HK-2 (cell line): ENCODE measurements around the gene SPRR1A.
"Not testable (repeated sequence)": the region's sequence is repeated elsewhere in the genome, so short reads cannot be mapped to it uniquely, and the experiment has no call there.

Experiments
- DNase-seq: peaks from one replicate; pipeline ENCODE4 v3.0.0-alpha.2; 2018; ENCODE audit not compliant: unreplicated experiment

Gene SPRR1A

GRCh38 chr1:152972196-152972886 is 11.5 kb upstream of the SPRR1A start:
- no peak for DNase-seq

GRCh38 chr1:152976688-152977087 is 7.2 kb upstream of the SPRR1A start:
- no peak for DNase-seq

- no peak for DNase-seq
Measured at GRCh38 chr1:152977614-152978013, 6.3 kb upstream of the SPRR1A start.

- no peak for DNase-seq
Measured at GRCh38 chr1:152980676-152981075, 3.2 kb upstream of the SPRR1A start.

GRCh38 chr1:152981146-152981871 is 2.6 kb upstream of the SPRR1A start:
- no peak for DNase-seq

GRCh38 chr1:152982076-152982475 is 1.8 kb upstream of the SPRR1A start:
- DNase-seq = no peak

GRCh38 chr1:152983234-152983633 is 647 bp upstream of the SPRR1A start:
- DNase-seq = no peak

GRCh38 chr1:152986578-152986977 is 2.7 kb downstream of the SPRR1A start:
- DNase-seq = no peak

GRCh38 chr1:152993186-152993585 is 9.3 kb downstream of the SPRR1A start:
- no peak for DNase-seq

GRCh38 chr1:152995842-152996241 is 12.0 kb downstream of the SPRR1A start:
- DNase-seq = no peak

GRCh38 chr1:152996633-152997400 is 12.9 kb downstream of the SPRR1A start:
- DNase-seq = no peak

- no peak for DNase-seq
Measured at GRCh38 chr1:152997901-152998300, 14.0 kb downstream of the SPRR1A start.

- no peak for DNase-seq
Measured at GRCh38 chr1:152998476-152998875, 14.6 kb downstream of the SPRR1A start.

GRCh38 chr1:152999818-153000217 is 15.9 kb downstream of the SPRR1A start:
- DNase-seq = no peak

GRCh38 chr1:153000294-153000693 is 16.4 kb downstream of the SPRR1A start:
- DNase-seq = no peak

GRCh38 chr1:153001382-153001781 is 17.5 kb downstream of the SPRR1A start, which contains the start of gene SPRR3:
SPRR3 (plus strand) TSS chr1:153001749; CDS start chr1:153003021, 1,272 bp downstream.
- DNase-seq = no peak

GRCh38 chr1:153011235-153011758 is 27.4 kb downstream of the SPRR1A start:
- not testable (repeated sequence) for DNase-seq

GRCh38 chr1:153021829-153022228 is 37.9 kb downstream of the SPRR1A start:
- not testable (repeated sequence) for DNase-seq

- not testable (repeated sequence) for DNase-seq
Measured at GRCh38 chr1:153022340-153022739, 38.5 kb downstream of the SPRR1A start.

- DNase-seq = no peak
Measured at GRCh38 chr1:153023109-153023508, 39.2 kb downstream of the SPRR1A start.

GRCh38 chr1:153024413-153024812 is 40.5 kb downstream of the SPRR1A start:
- no peak for DNase-seq

- no peak for DNase-seq
Measured at GRCh38 chr1:153025797-153026196, 41.9 kb downstream of the SPRR1A start.
